D721Med (cell line): Measurements from ENCODE around the gene TRAPPC2B.

Experiments
- DNase-seq: peaks from one replicate; pipeline ENCODE4 v3.0.0; 2011; ENCODE audit warnings: low spot score; ENCODE audit not compliant: insufficient read length
- FAIRE-seq: peaks from 2 replicates; lab custom pipeline; 2011; peaks lifted over from hg19 to GRCh38; lab: Jason Lieb, UNC
- CTCF ChIP-seq: IDR thresholded peaks from 2 replicates; pipeline ENCODE4 v1.5.1; 2012; ENCODE audit warnings: mild to moderate bottlenecking, control low read depth; ENCODE audit not compliant: insufficient read depth; ENCODE audit errors: missing control alignments

The TRAPPC2B gene

GRCh38 chr19:57410877-57411671 is 47.7 kb downstream of the TRAPPC2B start, which contains the start of gene ZNF17:
Gene ZNF17 (plus strand): TSS chr19:57411161. CDS start chr19:57413616, 2,455 bp downstream.
- FAIRE-seq (no peak), DNase-seq (peak; percentile 88)
- TF ChIP-seq CTCF = no peak
